8988T (cell line): Measurements from ENCODE around the gene KLHL22.
"Not testable (repeated sequence)": the region's sequence is repeated elsewhere in the genome, so short reads cannot be mapped to it uniquely, and the experiment has no call there.

ENCODE experiments used
- DNase-seq: peaks from one replicate; pipeline ENCODE4 v3.0.0; 2011

The KLHL22 gene

GRCh38 chr22:20430720-20431510 is 64.7 kb downstream of the KLHL22 start:
- DNase-seq = peak; percentile 99

DNA sequence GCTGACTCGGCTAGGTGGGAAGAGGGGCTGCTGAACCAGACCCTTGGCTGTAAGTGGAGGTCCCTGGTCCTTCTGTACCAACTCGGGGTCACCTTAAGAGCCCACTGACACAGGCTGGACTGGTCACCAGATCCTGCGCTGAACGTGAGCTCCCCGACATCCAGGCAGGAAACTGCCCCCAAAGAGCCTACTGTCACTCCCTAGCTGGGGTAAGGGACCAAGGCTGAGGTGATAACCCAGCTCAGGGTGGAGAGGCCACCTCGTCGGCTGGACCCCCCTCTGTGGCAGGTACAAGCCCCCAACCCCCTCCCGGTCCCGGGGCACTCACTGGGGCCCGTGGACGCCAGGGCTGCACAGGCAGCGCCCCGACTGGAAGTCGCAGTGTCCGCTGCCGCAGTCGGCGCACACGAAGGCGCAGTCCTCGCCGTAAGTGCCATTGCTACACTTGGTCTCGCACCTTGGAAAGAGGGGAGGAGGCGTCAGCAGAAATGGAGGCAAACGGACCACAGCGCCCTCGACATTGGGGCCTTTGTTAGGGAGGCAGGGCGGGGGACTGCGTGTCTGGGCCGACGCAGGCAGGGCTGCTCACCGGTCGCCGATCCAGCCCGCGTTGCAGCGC is 65.4 kb downstream of the KLHL22 start:
- DNase-seq = peak; percentile 44

DNA sequence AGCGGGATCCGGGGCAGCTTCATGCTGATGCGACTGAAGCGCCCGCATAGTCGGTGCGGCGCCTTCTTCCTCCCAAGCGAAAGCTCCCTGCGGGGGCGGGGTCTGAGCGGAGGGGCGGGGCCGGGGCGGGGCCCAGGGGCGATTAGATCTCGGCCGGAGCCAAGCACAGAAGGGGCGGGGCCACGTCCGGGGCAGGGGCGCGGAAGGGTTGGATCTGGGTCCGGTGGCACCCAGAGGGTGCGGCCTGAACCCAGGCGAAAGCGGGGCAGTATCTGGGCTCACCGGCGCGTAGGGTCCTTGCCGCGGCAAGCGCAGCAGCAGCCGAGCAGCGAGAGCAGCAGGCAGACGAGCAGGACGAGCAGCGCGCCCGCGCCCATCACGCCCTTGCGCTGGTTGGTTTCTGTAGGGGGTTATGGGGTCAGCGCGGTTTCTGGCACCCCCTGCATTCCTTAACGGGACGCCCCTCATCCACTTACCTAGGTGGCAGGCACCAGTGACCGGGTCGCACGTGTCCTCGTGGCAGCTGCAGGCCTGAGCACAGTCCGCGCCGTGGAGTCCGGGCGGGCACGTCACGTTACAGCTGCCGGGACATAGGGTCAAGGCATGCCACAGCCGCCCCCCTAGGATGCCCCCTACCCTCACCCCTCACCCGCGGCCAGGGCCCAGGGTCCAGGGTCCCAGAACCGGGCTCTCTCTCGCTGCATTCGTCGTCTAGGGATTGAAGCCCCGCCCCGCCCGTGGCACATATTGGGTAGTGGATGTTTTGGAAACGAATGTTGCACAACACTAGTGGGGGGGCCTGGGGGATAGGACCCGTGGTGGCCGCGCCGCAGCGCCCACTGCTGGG is 66.1 kb downstream of the KLHL22 start:
- peak; percentile 38 for DNase-seq

GRCh38 chr22:20428496-20429253 is 66.9 kb downstream of the KLHL22 start:
- peak; percentile 27 for DNase-seq

- DNase-seq = peak; percentile 33
Observed at GRCh38 chr22:20427945-20428417, 67.6 kb downstream of the KLHL22 start.

DNA sequence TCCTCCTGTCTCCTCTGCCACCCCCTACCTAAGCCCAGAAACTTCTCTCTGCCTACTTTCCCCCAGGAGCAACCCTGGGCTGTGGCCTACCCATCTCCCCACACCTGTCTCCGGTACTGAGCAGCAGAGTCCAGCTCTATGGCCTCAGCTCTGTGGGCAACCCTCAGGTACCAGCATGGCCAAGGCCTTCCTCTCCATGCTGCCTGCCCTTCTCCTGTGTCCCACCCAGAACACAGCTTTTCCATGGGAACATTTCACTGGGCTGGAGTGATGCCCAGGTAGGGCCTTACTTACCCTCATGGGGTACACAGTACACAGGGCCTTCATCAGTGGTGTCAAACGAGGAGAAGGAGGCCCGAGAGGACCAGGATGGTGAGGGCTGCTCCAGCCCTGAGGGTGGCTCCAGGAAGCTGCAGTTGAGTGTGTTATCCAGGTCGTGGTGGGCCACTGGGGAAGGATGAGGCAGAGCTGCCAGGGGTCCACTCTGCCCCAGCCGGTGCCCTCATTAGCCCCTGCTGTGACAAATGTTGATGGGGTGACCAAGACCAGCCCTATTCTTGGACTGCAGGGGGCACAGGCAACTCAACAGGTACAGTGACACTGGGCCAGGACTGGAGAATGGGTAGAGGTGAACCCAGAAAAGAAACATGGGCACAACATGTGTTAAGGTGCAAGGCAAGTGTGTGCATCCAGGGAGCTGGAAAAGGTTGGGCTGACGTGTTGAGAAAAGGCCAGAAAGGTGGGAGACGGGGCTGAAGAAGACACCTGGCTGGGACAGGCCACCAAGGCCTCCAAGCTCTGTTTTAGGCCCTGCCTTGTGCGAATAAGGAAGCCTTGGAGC is 68.3 kb downstream of the KLHL22 start:
- DNase-seq = peak; percentile 23

DNA sequence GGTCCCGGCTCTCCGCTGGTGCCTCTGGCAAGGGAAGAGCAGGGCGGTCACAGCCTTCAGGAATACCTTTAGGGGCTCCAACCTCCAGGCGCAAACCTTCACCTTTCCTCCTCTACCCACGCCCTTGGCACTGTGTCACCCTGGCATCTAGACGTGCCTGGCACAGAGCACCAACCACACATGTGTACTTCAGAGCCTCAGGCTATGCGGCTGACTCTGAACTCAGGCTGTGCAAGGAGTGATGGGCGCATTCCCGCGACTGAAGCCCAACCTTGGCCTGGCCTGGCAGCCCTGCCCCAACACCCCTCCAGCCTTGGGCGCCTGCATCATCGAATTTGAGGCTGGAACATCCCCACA is 69.4 kb downstream of the KLHL22 start:
- no peak for DNase-seq

GRCh38 chr22:20425566-20426258 is 69.9 kb downstream of the KLHL22 start:
- DNase-seq = no peak

GRCh38 chr22:20424932-20425565 is 70.5 kb downstream of the KLHL22 start:
- DNase-seq = no peak

DNA sequence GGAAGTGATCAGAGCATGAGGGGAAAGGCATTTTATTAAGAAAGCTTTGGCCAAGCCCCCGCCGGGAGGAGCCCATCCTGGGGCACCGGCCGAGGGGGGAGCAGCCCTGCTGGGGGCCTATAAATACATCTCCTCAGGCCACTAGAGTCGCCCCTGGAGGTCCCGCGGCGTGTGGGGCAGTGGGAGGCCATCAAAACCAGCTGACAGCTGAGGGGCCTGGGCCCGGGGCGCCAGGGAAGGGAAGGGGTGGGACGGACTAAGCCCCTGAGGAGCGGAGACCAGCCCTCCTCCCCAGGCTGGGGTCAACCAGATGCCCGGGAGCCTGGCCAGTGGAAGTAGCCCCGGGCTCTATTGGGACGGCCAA is 71.0 kb downstream of the KLHL22 start:
- no peak for DNase-seq

DNA sequence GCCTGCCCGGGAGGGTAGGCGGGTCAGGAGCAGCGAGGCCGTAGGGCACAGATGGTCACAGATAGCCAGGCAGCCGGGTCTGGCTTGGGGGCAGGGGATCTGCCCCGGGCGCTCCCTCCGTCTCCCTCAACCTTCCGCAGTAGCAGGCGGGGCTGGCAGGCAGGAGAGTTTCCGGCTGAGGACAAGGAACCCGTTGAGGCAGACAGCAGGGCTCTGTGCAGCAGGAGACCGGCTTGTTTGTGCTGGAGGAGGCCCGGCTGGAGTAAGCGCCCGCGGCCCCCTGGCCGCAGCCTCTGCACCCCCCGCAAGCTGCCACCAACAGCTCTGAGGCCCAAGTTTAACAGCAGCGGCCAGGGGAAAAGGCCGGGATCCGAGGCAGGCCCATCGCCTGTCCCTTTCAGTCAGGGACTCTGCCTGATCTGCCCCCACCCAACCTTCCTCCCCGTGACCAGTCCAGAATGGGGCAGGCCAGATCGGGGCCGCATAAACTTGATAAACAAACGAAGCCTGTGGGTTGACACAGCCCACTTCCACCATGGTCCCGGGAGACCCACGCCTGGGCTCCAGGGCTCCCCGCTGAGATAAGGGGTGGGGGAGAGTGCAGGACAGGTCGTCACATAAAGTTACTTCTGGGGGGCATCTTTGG is 71.6 kb downstream of the KLHL22 start:
- no peak for DNase-seq

DNA sequence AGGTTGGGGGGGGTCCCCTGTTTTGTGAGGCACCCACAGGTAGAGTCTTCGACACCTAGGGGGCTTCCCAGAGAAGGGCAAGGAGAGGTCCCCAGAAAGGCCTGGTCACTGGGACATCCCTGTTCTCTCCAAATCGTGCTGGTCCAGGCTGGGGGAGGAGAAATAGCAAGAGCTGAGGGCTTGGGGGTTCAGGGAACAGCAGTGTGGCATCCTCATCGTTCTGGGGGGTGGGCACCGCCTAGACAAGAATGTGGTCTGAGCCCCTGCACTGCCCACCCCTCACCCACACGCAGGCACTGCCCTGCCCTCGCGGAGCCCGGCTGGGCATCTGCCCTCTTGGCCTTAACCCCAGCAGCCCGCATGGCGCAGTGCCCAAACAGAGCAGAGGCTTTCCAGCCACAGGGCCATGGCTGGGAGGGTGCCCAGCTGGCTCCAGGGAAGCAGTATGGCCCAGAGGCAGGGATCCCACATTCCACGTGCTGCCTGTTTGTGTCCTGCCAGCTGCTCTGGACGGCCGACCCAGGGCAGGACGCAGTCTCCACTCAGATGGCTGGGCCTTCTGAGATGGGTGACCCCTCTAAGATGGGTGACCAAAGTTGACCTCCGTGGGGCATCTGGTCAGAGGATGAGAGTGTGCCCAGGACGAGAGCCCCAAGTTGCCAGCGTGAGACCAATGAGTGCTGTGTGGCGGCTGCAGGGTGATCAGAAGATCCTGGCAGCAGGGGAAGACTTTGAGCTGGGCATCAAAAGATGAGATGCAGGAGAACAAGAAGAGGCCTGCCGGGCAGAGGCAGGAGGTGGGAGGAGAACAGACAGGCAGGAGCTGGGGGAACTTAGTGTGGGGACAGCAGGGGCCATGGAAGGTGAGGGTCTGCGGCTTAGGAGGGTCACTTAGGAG is 72.3 kb downstream of the KLHL22 start:
- no peak for DNase-seq

GRCh38 chr22:20422271-20423007 is 73.2 kb downstream of the KLHL22 start:
- DNase-seq = no peak

- no peak for DNase-seq
Observed at GRCh38 chr22:20421507-20421874, 74.1 kb downstream of the KLHL22 start.

GRCh38 chr22:20420157-20420842 is 75.3 kb downstream of the KLHL22 start:
- DNase-seq = no peak

DNA sequence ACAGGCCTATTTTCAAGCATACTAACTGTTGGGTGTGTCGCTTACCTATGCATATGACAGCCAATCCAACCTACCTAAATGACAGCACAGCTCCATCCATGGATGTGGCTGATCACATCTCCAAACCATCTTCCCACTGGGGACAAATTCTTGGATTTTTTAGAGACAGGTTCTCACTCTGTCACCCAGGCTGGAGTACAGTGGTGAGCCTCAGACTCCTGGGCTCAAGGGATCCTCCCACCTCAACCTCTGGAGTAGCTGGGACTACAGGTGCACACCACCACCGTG is 76.0 kb downstream of the KLHL22 start:
- DNase-seq = no peak

- DNase-seq = no peak
Observed at GRCh38 chr22:20418211-20418788, 77.3 kb downstream of the KLHL22 start.

- not testable (repeated sequence) for DNase-seq
Observed at GRCh38 chr22:20415699-20416098, 79.9 kb downstream of the KLHL22 start.
